HG02884 (cell line): Measurements from ENCODE around the gene THEMIS2.

Experiments used
- ATAC-seq: cut with Tn5 transposase; IDR thresholded peaks from one replicate; pipeline ENCODE4 v1.9.1; 2021; ENCODE audit warnings: mild to moderate bottlenecking, moderate library complexity; ENCODE audit not compliant: unreplicated experiment

The THEMIS2 gene

GRCh38 chr1:27885114-27885528, 12.8 kb downstream of the THEMIS2 start:
- ATAC-seq = no peak

DNA sequence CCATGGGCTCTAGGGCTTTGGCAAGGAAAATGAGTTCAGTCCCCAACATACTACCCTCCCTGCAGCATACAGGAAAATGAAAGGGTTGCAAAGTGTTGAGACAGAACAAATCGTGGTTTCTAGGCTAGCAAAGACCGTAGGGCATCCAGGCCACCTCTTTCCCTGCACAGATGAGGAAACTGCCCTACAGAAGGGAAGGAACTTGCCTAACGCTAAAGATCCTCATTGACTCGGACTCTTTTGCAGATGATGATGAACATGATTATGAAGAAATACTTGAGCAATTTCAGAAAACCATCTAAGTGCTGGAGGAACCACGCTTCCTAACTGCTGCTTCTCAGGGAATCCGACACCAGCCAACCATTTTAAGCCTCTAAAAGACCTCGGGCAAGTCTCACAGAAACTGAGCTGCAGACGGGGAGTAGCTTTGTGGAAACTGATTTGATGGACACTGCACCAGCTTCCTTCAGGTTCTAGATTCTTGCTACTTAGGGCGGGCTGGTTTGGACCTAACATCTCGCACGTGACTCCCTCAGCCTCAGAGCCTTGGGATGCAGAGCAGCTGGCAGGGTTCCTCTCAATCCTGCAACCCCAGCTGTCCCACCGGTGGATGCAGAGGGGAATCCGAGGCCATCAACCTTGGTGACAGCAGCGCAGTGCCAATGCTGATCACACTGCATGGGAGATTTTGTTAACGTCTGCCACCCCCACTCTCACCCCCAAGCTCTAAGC, 13.4 kb downstream of the THEMIS2 start:
- ATAC-seq = no peak

DNA sequence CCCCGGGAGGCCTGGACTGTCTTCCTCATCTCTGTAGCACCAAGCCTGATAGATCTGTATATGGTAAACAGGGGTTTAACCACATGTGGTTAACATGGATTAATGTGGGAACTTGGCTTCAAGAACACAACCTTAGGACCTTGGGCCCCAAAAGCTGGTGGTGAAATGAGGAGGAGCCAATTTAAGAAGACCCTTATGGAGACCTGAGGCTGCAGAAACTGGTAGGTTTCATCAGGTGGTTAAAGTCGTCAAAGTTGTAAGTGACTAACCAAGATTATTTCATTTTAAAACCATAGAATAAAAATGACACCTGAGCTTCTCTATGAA, 14.0 kb downstream of the THEMIS2 start:
- no peak for ATAC-seq

- ATAC-seq = no peak
Measured at GRCh38 chr1:27886744-27887143, 14.4 kb downstream of the THEMIS2 start.

DNA sequence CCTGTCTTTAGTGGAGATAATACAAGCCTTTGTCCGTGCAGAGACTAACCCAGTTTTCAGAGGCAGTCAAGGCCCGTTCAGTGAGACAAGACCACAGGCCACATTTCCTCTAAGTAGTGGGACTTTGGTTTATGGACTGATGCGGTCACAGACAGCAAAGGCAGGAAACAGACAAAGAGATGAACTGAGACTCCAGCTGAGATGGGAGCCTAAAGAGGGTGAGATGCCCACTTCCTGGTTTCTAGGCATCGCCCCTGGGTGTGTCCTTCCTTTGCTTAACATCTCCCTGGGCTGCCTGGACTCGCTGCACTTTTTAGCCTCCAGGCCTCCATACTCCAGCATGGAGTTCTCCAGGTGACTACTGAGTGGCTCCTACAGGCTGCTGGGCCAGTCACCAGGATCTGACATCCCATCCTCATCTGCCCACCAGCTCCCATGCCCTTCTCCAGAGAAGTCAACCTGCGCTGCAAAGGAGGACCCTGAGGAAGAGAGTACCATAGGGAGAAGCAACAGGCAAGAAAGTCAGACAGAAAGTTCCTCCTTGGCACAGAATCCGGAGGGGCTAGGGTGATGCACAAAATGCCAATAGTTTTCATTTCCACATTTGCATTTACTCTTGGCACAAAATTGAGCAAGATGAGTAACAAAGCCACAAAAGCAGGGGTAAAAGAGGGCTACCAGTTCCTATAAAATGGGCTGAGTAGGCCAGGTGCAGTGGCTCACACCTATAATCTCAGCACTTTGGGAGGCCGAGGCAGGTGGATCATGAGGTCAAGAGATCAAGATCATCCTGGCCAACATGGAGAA, 15.1 kb downstream of the THEMIS2 start:
- ATAC-seq = no peak

GRCh38 chr1:27889506-27889905, 17.2 kb downstream of the THEMIS2 start:
- ATAC-seq = no peak

DNA sequence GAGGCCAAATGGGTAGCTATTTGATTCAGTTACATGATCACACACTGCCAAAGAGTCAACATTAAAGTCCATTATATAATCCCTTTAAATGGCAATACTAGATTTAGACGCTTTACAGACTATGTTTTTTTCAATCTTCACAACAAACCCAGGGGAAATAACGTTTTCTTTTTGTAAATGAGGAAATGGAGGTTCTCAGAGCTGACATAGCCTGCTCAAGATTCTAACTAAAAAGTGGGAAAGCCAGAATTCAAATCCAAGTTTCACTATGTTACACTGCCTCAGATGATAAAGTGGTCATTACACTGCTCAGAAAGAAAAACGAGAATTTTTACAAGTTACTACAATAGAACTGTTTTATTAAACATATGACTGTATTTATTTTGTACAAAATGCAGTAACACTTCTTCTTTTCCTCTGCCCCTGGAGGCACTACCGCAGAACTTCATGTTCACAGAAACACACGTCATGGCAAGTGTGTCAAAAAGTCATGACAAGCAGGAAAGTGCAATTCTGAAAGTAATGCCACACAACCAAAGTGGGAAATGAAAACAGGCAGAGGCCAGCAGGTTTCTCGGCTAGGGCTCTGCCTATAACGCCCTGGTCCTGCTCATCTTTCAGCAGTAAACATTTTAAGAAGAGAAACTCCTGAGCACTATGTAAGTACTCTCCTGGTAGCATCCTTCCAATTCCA, 19.0 kb downstream of the THEMIS2 start:
- no peak for ATAC-seq

- ATAC-seq = no peak
Measured at GRCh38 chr1:27894521-27894920, 22.2 kb downstream of the THEMIS2 start.

DNA sequence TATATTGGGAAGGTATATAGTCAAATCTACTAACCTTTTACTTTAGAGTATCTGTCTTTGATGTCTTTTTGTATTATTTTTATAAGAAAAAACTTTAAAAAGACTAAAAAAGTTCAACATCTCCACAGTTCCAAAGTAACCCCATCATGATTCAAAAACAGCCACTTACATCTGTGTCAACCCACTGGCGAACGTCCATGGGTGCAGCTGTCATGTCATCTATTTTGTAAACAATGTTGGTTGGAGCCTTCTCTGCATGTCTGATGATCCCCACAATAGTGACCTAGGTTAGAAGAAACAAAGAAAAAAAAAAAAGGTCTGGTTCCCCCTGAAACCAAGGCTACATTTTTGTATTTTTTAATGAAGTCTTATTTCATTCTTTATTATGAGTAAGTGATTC, 34.4 kb downstream of the THEMIS2 start:
- no peak for ATAC-seq

GRCh38 chr1:27912429-27912828, 40.1 kb downstream of the THEMIS2 start:
- no peak for ATAC-seq

GRCh38 chr1:27915082-27915575, 42.8 kb downstream of the THEMIS2 start:
- no peak for ATAC-seq

GRCh38 chr1:27922272-27922671, 49.9 kb downstream of the THEMIS2 start:
- no peak for ATAC-seq

DNA sequence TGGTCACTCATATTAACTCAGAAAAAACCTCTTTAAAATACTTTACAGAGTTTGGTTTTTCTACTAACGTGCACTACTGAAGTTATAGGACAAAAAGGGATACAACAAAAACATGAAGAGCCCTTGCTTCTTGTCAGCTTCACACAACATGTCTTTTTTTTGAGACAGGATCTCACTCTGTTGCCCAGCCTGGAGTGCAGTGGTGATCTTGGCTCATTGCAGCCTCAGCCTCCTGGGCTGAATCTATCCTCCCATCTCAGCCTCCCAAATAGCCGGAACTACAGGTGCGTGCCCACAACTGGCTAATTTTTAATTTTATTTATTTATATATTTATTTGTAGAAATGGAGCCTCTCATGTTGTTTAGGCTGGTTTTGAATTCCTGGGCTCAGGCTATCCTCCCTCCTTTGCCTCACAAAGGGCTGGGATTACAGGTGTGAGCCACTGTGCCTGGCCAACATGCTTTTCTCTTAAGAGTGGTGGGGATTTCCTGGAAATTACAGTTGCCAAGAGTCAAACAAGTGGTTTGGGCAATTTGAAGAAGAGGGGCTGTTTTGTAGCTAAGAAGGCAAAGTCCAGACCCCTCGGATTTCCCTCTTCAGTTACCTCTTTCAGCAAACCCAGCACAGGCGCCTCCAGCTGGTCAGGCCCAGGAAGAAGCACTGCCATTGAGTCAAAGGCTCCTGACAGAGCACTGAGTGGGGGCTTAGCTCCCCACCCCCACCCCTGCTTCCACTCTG, 56.0 kb downstream of the THEMIS2 start:
- no peak for ATAC-seq

GRCh38 chr1:27931184-27931583, 58.8 kb downstream of the THEMIS2 start:
- no peak for ATAC-seq

- no peak for ATAC-seq
Measured at GRCh38 chr1:27931759-27932158, 59.4 kb downstream of the THEMIS2 start.

GRCh38 chr1:27934818-27935549, 62.6 kb downstream of the THEMIS2 start, which contains the start of gene SMPDL3B:
Gene SMPDL3B (plus strand): TSS chr1:27935000. CDS start chr1:27935184, 184 bp downstream.
- no peak for ATAC-seq

DNA sequence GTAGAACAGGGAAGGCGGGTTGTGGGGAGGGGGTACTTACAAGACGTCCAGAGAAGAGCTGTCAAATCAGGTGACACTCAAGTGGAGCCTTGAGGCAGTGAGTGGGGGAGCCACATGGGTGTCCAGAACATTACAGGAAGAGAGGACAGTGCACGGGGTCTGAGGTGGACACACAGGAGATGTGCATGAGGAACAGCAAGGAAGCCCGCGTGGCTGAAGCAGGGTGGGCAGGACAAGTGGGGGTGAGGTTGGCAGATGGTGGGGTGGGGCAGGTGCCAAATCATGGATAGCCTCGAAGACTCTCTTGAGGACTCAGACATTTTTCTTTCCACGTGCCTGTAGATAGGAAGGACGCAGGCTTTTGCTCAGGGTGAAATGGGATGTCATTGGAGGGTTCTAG, 63.4 kb downstream of the THEMIS2 start:
- ATAC-seq = no peak
